ENCODE results near the gene MSI2.

MSI2 gene

DNA sequence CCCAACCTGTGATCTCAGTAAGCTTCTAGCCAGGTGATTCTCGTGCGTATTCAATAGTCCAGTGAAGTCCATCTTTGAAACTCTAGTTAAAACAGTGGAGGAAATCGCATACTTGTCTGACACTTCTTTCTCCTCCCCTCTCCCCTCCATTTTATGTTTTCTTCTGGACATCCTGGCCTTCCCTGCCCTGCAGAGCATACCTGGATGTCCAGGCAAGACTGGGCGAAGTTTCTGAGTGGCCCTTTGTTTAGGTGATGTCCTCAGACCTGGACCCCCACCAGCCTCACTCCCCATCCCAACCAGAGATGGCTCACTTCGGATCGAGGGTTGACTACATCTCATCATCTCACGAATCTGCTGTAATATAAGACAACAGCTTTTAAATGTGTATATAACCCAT, 423.0 kb downstream of the MSI2 start:
- no peak overlapping the region for H3K4me3 ChIP-seq
- TF ChIP-seq FOXP2 (optimal IDR thresholded peaks at IDR 0.05; ENCODE audit: control extremely low read depth, extremely low read length, insufficient read depth) (no peak), EZH2 (IDR thresholded peaks at IDR 0.05) (no peak), POLR2AphosphoS5 (IDR thresholded peaks at IDR 0.05; ENCODE audit: borderline replicate concordance, low read depth, low read length) (no peak)
- H3K9ac ChIP-seq (ENCODE audit: insufficient read length) = no peak overlapping the region
- no peaks in the 10 kb centered on the region for H3K36me3 ChIP-seq (ENCODE audit: insufficient read depth, low read length)
- no peak for DNase-seq (ENCODE audit: low read depth, low spot score)
- no peak overlapping the region for H3K27ac ChIP-seq
- no peaks in the 10 kb centered on the region for H3K9me3 ChIP-seq (ENCODE audit: low read depth, low read length)

DNA sequence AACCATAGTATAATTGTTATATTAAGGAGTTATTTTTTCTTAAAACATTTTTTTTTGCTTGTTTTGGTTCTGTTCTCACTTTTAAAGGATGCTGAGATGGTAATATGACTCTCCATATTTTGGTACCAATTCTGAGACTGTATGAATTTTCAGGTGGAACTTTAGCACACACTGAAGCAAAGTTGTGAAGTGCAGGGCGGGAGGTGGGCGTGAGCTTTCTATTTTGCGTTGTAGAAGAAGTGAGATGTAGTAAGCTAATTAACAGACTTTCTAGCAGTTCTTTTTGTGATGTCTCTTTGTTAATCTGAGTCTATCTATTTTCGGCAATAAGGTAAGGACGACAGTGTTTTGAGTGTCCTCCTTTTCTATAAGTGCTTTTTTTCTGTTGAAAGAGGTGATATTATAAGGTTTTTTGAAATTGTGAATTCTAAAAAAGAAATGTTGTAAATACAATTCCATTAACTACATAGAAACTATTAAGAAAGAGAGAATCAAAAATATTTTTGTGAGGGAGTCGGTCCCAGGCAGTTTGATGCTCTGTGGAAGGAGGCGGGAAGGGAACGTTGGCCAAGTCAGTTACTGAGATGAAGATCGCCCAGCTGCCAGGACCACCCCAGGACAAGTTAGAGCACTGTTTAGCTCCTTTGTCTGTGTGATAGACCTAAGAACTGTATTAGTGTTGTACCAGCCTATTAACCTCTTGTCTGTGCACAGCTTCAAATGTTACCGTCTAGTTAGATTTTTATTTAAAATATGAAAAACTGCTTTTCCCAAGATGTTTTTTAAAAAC, 423.8 kb downstream of the MSI2 start:
- TF ChIP-seq EZH2 (IDR thresholded peaks at IDR 0.05) (no peak), FOXP2 (optimal IDR thresholded peaks at IDR 0.05; ENCODE audit: control extremely low read depth, extremely low read length, insufficient read depth) (no peak), POLR2AphosphoS5 (IDR thresholded peaks at IDR 0.05; ENCODE audit: borderline replicate concordance, low read depth, low read length) (no peak)
- no peaks in the 10 kb centered on the region for H3K9me3 ChIP-seq (ENCODE audit: low read depth, low read length)
- H3K36me3 ChIP-seq (ENCODE audit: insufficient read depth, low read length) = no peaks in the 10 kb centered on the region
- no peak overlapping the region for H3K4me3 ChIP-seq
- no peak overlapping the region for H3K9ac ChIP-seq (ENCODE audit: insufficient read length)
- H3K27ac ChIP-seq = no peak overlapping the region
- DNase-seq (ENCODE audit: low read depth, low spot score) = no peak

DNA sequence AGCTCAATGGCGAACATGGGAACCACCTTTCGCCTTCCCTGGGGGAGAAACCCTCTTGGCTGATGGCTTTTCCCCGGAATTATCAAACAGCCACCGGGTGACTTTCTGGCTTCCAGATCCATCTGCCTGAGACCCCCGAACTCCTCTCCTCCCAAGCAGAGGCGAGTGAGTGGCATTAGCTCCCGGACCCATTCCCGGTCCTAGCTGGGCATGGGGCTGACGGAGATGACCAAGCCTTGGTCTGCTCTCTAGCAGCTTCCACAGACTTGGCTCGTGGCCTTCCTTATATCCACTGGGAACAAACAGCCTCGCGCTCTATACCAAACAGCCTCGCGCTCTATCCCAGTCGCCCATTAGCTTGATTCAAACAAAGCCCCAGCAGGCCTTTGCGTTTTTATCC, 426.4 kb downstream of the MSI2 start:
- H3K36me3 ChIP-seq (ENCODE audit: insufficient read depth, low read length) = no peaks in the 10 kb centered on the region
- TF ChIP-seq EZH2 (IDR thresholded peaks at IDR 0.05) (no peak), FOXP2 (optimal IDR thresholded peaks at IDR 0.05; ENCODE audit: control extremely low read depth, extremely low read length, insufficient read depth) (no peak), POLR2AphosphoS5 (IDR thresholded peaks at IDR 0.05; ENCODE audit: borderline replicate concordance, low read depth, low read length) (no peak)

DNA sequence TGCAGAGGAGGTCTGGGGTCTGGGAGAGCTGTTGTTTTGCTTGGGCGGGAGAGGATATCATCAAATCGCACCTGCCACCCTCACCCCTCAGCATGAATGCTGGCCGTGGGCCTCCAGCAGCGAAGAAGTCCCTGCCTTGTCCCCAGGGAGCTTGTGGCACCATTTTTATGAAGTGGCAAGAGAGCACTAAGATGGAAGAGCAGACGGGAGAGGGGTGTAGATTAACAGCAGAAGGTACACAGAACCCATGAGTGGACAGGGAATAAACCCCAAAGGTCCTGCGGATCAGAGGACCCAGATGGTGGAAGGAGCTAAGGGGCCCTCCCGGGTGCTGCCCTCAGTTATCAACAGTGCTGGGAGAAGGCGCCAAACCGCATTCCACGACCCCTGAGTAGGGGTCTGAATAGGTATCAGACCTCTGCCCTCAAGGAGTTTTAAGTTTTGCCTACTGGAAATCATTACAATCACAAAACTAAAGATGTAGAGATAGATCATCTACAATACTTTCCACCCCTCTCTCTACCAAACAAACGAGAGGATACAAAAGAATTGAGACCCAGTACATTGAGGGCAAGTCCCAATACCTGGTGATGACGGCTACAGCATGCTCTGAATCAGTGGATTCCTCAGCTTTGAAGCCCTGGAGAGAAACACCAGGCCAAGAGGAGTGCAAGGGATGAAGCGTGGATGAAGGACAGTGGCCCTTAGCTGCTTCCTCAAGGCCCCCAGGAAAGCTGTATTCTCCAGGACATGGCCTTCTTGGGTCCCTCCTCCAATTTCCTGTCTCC, 428.6 kb downstream of the MSI2 start:
- H3K4me3 ChIP-seq = no peak overlapping the region
- TF ChIP-seq EZH2 (IDR thresholded peaks at IDR 0.05) (no peak), FOXP2 (optimal IDR thresholded peaks at IDR 0.05; ENCODE audit: control extremely low read depth, extremely low read length, insufficient read depth) (no peak), POLR2AphosphoS5 (IDR thresholded peaks at IDR 0.05; ENCODE audit: borderline replicate concordance, low read depth, low read length) (no peak)
- H3K9me3 ChIP-seq (ENCODE audit: low read depth, low read length) = no peaks in the 10 kb centered on the region
- H3K27ac ChIP-seq = no peak overlapping the region
- H3K36me3 ChIP-seq (ENCODE audit: insufficient read depth, low read length) = no peaks in the 10 kb centered on the region
- DNase-seq (ENCODE audit: low read depth, low spot score) = no peak
- H3K9ac ChIP-seq (ENCODE audit: insufficient read length) = no peak overlapping the region

More for the DNA sequence above, 426.4 kb downstream of the MSI2 start:
- no peak overlapping the region for H3K4me3 ChIP-seq
- H3K27ac ChIP-seq = no peak overlapping the region
- no peak for DNase-seq (ENCODE audit: low read depth, low spot score)
- no peaks in the 10 kb centered on the region for H3K9me3 ChIP-seq (ENCODE audit: low read depth, low read length)
- no peak overlapping the region for H3K9ac ChIP-seq (ENCODE audit: insufficient read length)

DNA sequence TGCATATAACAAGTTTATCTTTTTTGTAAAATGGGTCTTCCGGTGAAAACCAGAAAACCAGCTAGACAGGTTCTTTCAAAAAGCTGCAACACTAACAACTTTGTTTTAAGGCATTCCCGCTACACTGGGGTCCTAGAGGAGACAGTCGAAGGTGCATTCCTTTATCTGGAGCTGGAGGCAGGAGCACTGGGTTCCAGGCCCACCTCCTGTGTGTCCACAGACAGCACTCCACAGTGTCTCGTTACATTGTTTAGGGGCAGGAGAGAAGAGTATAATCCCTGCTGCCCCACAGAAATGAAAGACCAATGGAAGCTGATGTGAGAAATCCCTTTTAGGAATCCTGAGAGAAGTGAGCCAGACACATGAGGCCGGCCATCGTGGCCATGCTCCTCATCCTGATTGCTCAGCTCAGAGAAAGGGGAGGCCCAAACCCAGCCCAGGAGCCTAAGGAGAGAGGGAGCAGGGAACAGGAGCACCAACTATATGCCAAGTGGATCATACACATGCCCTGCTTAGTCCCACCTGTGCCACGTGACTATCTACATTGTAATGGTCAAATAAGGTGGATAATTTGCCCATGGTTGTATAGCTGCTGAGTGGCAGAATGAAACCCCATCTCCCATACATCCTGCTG, 429.3 kb downstream of the MSI2 start:
- Histone ChIP-seq H3K9ac (ENCODE audit: insufficient read length) (no peak overlapping the region), H3K4me3 (no peak overlapping the region), H3K27ac (no peak overlapping the region), H3K9me3 (ENCODE audit: low read depth, low read length) (no peaks in the 10 kb centered on the region), H3K36me3 (ENCODE audit: insufficient read depth, low read length) (no peaks in the 10 kb centered on the region)
- TF ChIP-seq POLR2AphosphoS5 (IDR thresholded peaks at IDR 0.05; ENCODE audit: borderline replicate concordance, low read depth, low read length) (no peak), FOXP2 (optimal IDR thresholded peaks at IDR 0.05; ENCODE audit: control extremely low read depth, extremely low read length, insufficient read depth) (no peak), EZH2 (IDR thresholded peaks at IDR 0.05) (no peak)
- no peak for DNase-seq (ENCODE audit: low read depth, low spot score)

DNA sequence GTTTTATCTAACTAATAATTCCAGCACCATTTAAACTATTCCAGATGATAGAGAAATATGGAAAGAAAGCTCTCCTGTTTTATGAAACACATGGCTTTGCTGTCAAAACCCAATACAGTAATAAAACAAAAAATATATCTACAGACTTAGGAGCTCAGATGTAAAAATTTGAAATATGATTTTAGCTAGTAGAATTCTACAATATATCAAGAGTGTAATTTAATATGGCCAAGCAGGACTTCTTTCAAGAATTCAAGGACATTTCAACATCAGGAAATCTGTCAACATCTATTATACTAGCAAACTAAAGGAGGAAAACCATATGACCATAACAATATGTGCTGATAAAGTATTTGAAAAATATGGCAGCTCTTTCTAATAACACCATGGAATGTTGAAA, 431.3 kb downstream of the MSI2 start:
- no peaks in the 10 kb centered on the region for H3K9me3 ChIP-seq (ENCODE audit: low read depth, low read length)
- no peak for DNase-seq (ENCODE audit: low read depth, low spot score)
- no peak overlapping the region for H3K9ac ChIP-seq (ENCODE audit: insufficient read length)
- no peak overlapping the region for H3K27ac ChIP-seq
- H3K36me3 ChIP-seq (ENCODE audit: insufficient read depth, low read length) = no peaks in the 10 kb centered on the region
- H3K4me3 ChIP-seq = no peak overlapping the region
- TF ChIP-seq POLR2AphosphoS5 (IDR thresholded peaks at IDR 0.05; ENCODE audit: borderline replicate concordance, low read depth, low read length) (no peak), FOXP2 (optimal IDR thresholded peaks at IDR 0.05; ENCODE audit: control extremely low read depth, extremely low read length, insufficient read depth) (no peak), EZH2 (IDR thresholded peaks at IDR 0.05) (no peak)

DNA sequence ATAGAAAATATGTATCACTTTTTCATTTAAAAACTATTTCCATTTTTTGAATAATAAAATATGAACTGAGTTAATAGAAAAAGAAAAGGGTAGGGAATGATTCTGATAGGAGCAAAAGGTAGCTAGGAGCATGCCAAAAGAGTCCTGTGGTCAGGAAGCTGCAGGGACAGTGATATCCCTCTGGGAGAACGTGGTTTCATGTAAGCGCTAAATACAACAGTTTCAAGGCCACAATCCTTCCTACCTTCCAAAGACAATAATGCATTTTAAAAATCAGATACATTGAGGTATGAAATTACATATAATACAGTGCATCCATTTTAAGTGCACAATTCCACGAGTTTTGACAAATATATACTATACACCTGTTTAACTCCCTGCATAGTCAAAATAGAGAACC, 432.9 kb downstream of the MSI2 start:
- Histone ChIP-seq H3K27ac (no peak overlapping the region), H3K4me3 (no peak overlapping the region), H3K9me3 (ENCODE audit: low read depth, low read length) (no peaks in the 10 kb centered on the region), H3K9ac (ENCODE audit: insufficient read length) (no peak overlapping the region), H3K36me3 (ENCODE audit: insufficient read depth, low read length) (no peaks in the 10 kb centered on the region)
- no peak for TF ChIP-seq POLR2AphosphoS5 (IDR thresholded peaks at IDR 0.05; ENCODE audit: borderline replicate concordance, low read depth, low read length)
- no peak for TF ChIP-seq FOXP2 (optimal IDR thresholded peaks at IDR 0.05; ENCODE audit: control extremely low read depth, extremely low read length, insufficient read depth)
- no peak for TF ChIP-seq EZH2 (IDR thresholded peaks at IDR 0.05)
- DNase-seq (ENCODE audit: low read depth, low spot score) = no peak

DNA sequence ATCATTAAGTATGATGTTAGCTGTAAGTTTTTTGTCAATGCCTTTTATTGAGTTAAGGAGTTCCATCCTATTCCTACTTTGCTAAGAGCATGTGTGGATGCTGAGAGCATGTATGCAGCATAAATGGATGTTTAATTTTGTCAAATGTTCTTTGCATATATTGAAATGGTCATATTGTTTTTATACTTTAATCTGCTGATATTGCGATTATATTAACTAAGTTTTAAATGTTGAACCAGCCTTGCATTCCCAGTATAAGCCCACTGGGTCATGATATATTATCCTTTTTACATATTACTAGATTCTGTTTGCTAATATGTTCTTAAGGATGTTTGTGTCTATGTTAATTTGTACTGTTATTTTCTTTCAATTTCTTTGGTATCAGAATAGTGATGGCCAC, 435.6 kb downstream of the MSI2 start:
- no peak for TF ChIP-seq EZH2 (IDR thresholded peaks at IDR 0.05)
- TF ChIP-seq FOXP2 (optimal IDR thresholded peaks at IDR 0.05; ENCODE audit: control extremely low read depth, extremely low read length, insufficient read depth) = no peak
- no peak for TF ChIP-seq POLR2AphosphoS5 (IDR thresholded peaks at IDR 0.05; ENCODE audit: borderline replicate concordance, low read depth, low read length)
- Histone ChIP-seq H3K9ac (ENCODE audit: insufficient read length) (no peak overlapping the region), H3K4me3 (no peak overlapping the region), H3K9me3 (ENCODE audit: low read depth, low read length) (no peaks in the 10 kb centered on the region), H3K36me3 (ENCODE audit: insufficient read depth, low read length) (no peaks in the 10 kb centered on the region), H3K27ac (no peak overlapping the region)
- no peak for DNase-seq (ENCODE audit: low read depth, low spot score)

All from SK-N-MC (cell line).